ENCODE measurements around the gene MT4. TPM values are rescaled to one million over a fixed set of nuclear protein-coding genes. Genes with fewer than 3 reads are reported as not detected.

Gene MT4
- polyA plus RNA-seq (2012; ENCODE audit: insufficient read depth, insufficient read length, low read depth) = not detected

DNA sequence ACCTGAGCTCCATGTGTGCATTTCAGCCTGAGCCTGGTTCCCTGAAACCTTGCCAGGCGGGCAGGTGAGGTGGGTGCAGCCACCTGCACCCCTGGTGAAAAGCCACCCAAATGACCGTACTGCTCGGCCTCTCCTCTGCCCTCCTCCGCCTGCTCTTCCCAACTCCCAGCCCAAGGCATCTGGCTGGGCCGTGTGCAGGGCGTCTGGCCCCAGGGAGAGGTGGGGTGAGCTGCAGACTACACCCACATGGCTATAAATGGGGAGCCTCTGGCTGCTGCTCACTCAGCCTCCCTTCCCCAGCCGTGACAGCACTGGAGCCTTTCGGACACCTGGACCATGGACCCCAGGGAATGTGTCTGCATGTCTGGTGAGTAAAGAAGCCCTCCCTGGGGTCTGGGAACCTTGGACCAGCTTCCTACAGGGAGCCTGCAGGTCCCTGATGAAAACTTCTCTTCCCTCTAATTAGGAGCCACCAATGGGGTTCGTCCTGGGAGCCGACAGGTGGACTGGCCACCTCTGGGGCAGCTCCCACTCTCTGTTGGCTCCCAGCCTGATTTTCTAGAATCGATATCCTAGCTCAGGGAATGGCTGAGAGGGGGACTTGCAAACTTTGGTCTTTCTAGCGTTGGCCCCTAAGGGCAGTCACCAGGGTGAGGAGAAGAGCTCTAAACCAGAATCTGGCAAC lies at the start of gene MT4:
TSS of gene MT4 (plus strand) at position 281 of the 685 bp plus-strand sequence. CDS start at position 337, 56 bp downstream.
- Histone ChIP-seq H3K36me3 (no peaks in the 10 kb centered on the region), H3K4me1 (no peaks in the 10 kb centered on the region), H3K9me3 (no peaks in the 10 kb centered on the region), H3K4me3 (ENCODE audit: low read depth, low read length) (no peak within 1 kb of the TSS), H3K27me3 (peaks cover 4% of the 10 kb centered on the region; the same call in 1 of the 2 replicates)
- DNase-seq = no peak
- TF ChIP-seq, protein P1, sequence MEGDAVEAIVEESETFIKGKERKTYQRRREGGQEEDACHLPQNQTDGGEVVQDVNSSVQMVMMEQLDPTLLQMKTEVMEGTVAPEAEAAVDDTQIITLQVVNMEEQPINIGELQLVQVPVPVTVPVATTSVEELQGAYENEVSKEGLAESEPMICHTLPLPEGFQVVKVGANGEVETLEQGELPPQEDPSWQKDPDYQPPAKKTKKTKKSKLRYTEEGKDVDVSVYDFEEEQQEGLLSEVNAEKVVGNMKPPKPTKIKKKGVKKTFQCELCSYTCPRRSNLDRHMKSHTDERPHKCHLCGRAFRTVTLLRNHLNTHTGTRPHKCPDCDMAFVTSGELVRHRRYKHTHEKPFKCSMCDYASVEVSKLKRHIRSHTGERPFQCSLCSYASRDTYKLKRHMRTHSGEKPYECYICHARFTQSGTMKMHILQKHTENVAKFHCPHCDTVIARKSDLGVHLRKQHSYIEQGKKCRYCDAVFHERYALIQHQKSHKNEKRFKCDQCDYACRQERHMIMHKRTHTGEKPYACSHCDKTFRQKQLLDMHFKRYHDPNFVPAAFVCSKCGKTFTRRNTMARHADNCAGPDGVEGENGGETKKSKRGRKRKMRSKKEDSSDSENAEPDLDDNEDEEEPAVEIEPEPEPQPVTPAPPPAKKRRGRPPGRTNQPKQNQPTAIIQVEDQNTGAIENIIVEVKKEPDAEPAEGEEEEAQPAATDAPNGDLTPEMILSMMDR (IDR thresholded peaks at IDR 0.05; ENCODE audit: low read depth, low read length) = no peak

DNA sequence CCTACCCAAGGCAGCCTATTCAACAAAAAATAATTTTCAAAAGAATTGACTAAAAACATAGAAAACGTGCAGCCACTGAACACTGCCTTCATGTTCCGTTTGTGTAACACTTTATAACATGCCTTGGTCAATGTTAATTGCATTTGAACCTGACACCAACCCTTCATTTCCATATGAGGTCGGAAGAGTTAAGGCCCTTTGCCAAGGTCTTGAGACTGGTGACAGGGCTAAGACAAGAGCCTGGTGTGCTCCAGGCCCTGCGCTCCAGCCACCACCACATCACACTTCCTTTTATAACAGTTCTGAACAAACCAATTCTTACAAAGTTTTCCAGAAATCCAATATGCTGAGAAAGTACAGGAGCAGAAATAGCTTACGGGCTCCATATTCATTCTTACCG lies 49.2 kb upstream of the MT4 start:
- no peak for DNase-seq
- Histone ChIP-seq H3K4me3 (ENCODE audit: low read depth, low read length) (no peak overlapping the region), H3K27me3 (no peaks in the 10 kb centered on the region), H3K36me3 (0 out of 2 replicates have a peak, but pooled peaks cover 4% of the 10 kb centered on the region), H3K4me1 (no peaks in the 10 kb centered on the region; the same call in 1 of the 2 replicates), H3K9me3 (no peaks in the 10 kb centered on the region)
- TF ChIP-seq, protein P1 (IDR thresholded peaks at IDR 0.05; ENCODE audit: low read depth, low read length) = no peak

DNA sequence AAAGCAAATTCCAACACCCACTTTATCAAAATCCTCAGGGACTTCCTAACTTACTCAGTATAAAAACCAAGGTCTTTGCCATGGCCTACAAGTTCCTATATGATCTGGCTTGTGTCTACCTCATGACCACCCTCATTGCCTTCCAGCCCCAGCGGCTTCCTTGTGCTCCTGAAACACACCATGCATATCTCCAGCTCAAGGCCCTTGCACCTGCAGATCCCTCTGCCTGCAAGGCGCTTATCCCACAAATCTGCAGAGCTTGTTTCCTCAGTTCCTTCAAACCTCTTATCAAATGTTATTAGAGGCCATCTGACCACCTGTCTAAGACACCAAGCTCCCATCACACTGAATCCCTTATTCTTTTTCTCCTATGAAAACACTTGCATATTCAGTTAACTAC lies 47.7 kb upstream of the MT4 start:
- Histone ChIP-seq H3K4me3 (ENCODE audit: low read depth, low read length) (no peak overlapping the region), H3K27me3 (no peaks in the 10 kb centered on the region), H3K4me1 (no peaks in the 10 kb centered on the region; the same call in 1 of the 2 replicates), H3K36me3 (0 out of 2 replicates have a peak, but pooled peaks cover 4% of the 10 kb centered on the region), H3K9me3 (no peaks in the 10 kb centered on the region)
- no peak for DNase-seq
- TF ChIP-seq, protein P1 (IDR thresholded peaks at IDR 0.05; ENCODE audit: low read depth, low read length) = no peak

- Histone ChIP-seq H3K36me3 (no peaks in the 10 kb centered on the region), H3K27me3 (no peaks in the 10 kb centered on the region), H3K9me3 (no peaks in the 10 kb centered on the region), H3K4me3 (ENCODE audit: low read depth, low read length) (no peak overlapping the region), H3K4me1 (no peaks in the 10 kb centered on the region; the same call in 1 of the 2 replicates)
- TF ChIP-seq, protein P1 (IDR thresholded peaks at IDR 0.05; ENCODE audit: low read depth, low read length) = no peak
- no peak for DNase-seq
Observed at GRCh38 chr16:56518425-56518824, 46.4 kb upstream of the MT4 start.

- Histone ChIP-seq H3K27me3 (no peaks in the 10 kb centered on the region), H3K4me1 (no peaks in the 10 kb centered on the region; the same call in 1 of the 2 replicates), H3K9me3 (no peaks in the 10 kb centered on the region), H3K4me3 (ENCODE audit: low read depth, low read length) (peak within 1 kb of the TSS; percentile 90), H3K36me3 (no peaks in the 10 kb centered on the region)
- TF ChIP-seq, protein P1 (IDR thresholded peaks at IDR 0.05; ENCODE audit: low read depth, low read length) = no peak
- peak; percentile 92 for DNase-seq
Observed at GRCh38 chr16:56519459-56520250, 45.2 kb upstream of the MT4 start, which contains the start of gene BBS2. Gene BBS2 (minus strand): TSS chr16:56520024. CDS start chr16:56519862, 162 bp downstream.

Measured in BE2C (cell line).